MM.1S (cell line): Measurements from ENCODE around the gene CD300E.

ENCODE experiments used
- CTCF ChIP-seq: fragments of 300-600 bp; sonication (generic); IDR thresholded peaks from 2 replicates; pipeline ENCODE4 v1.5.1; 2016; ENCODE audit warnings: antibody characterized with exemption, low read length, mixed read lengths
- EZH2 ChIP-seq: fragments of 300-600 bp; sonication (generic); optimal IDR thresholded peaks from 2 replicates; pipeline ENCODE3; 2017; ENCODE audit warnings: low read depth, mild to moderate bottlenecking, antibody characterized with exemption, low read length, mixed read lengths
- EZH2phosphoT487 ChIP-seq: fragments of 300-600 bp; sonication (generic); IDR thresholded peaks from 2 replicates; pipeline ENCODE4 v1.6.1; 2018; ENCODE audit warnings: antibody characterized with exemption, low read length

DNA sequence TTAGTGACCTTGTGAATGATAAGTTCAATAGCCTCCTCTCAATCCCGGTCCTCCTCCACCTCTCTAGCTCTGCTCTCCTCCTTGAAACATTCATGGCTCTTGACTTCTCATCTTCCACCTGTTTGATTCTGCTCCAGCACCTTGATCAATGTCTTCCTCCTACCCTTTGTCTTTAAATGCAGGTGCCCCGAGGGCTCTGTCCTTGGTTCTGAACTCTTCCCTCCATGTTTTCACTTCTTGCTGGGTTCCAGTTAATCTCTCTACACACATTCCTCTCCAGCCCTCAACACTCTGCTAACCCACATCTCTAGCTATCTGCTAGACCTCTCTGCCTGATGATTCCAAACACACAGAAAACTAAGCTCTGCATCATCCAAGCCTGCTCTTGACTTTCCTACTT, 13.4 kb downstream of the CD300E start:
- TF ChIP-seq EZH2, result no peak
- no peak for TF ChIP-seq CTCF
- no peak for TF ChIP-seq EZH2phosphoT487
